ENCODE measurements around the gene EHD3.

Gene EHD3

GRCh38 chr2:31296641-31297287 lies 62.8 kb downstream of the EHD3 start:
- peak; percentile 42 for DNase-seq

GRCh38 chr2:31297751-31298150 lies 63.8 kb downstream of the EHD3 start:
- DNase-seq = peak; percentile 26

- DNase-seq = no peak
Observed at GRCh38 chr2:31299547-31299946, 65.6 kb downstream of the EHD3 start.

GRCh38 chr2:31300309-31300708 lies 66.4 kb downstream of the EHD3 start:
- no peak for DNase-seq

GRCh38 chr2:31302940-31303563 lies 69.1 kb downstream of the EHD3 start:
- no peak for DNase-seq

GRCh38 chr2:31304816-31305215 lies 70.9 kb downstream of the EHD3 start:
- DNase-seq = no peak

GRCh38 chr2:31312898-31313297 lies 78.9 kb downstream of the EHD3 start:
- DNase-seq = peak; percentile 41

GRCh38 chr2:31314761-31315160 lies 80.8 kb downstream of the EHD3 start:
- peak; percentile 57 for DNase-seq

- DNase-seq = no peak
Observed at GRCh38 chr2:31317396-31317795, 83.4 kb downstream of the EHD3 start.

GRCh38 chr2:31318361-31319336 lies 84.7 kb downstream of the EHD3 start:
- peak; percentile 87 for DNase-seq

All from fibroblast of upper back skin (primary cell).